HepG2 (cell line): ENCODE measurements around the gene EIF4ENIF1. TPM values are rescaled to one million over a fixed set of nuclear protein-coding genes. Genes with fewer than 3 reads are reported as not detected.

Source experiments
- ASH2L ChIP-seq: fragments of 300-600, 200-600 bp; sonication (generic); IDR thresholded peaks from 2 replicates; pipeline ENCODE4 v1.7.0; 2017; ENCODE audit warnings: low read depth, mild to moderate bottlenecking, moderate library complexity, mixed read lengths, low read length; ENCODE audit not compliant: insufficient read length
- RFXAP ChIP-seq: sonication (generic); formaldehyde crosslinking; IDR thresholded peaks from 2 replicates; pipeline ENCODE4 v1.4.0; 2020; ENCODE audit warnings: missing genetic modification reagents, borderline replicate concordance
- SCMH1 ChIP-seq: sonication (generic); formaldehyde crosslinking; IDR thresholded peaks from 2 replicates; pipeline ENCODE4 v1.9.0; 2021; ENCODE audit warnings: missing genetic modification reagents, mild to moderate bottlenecking, borderline replicate concordance
- SIX4 ChIP-seq: sonication (generic); formaldehyde crosslinking; IDR thresholded peaks from 2 replicates; pipeline ENCODE4 v1.4.0; 2020; ENCODE audit warnings: missing genetic modification reagents
- ZFP36L1 ChIP-seq: sonication (generic); formaldehyde crosslinking; IDR thresholded peaks from 2 replicates; pipeline ENCODE4 v1.8.0; 2022; ENCODE audit warnings: mild to moderate bottlenecking, missing genetic modification reagents, moderate library complexity
- polyA plus RNA-seq, 8 experiments: library from polyadenylated mRNA; depleted of rRNA in 3 of 8; stranded (reverse) in 7 of 8; unstranded in 1 of 8; fragments of >200 nt; fragmentation: Illumina TruSeq in 4 of 8; extraction: Trizol in 4 of 8; gene quantifications; 2 replicates each; pipeline versions ENCODE4 v1.2.1 to v1.2.3, GENCODE V29; 2011 to 2016; ENCODE audit warnings: low read depth in 4 of 8, missing spikeins in 1 of 8, mixed read lengths in 1 of 8; ENCODE audit not compliant: insufficient read depth in 1 of 8
- total RNA-seq, 5 experiments: library from RNA; depleted of rRNA; stranded (reverse); fragments of >200 nt; fragmentation: Illumina TruSeq; extraction: Trizol; gene quantifications; 2 replicates each; pipeline ENCODE4 v1.2.3, GENCODE V29; 2016; ENCODE audit warnings: low read depth in 1 of 5
- TF ChIP-seq, protein P1 (sequence below): sonication (generic); formaldehyde crosslinking; IDR thresholded peaks from 2 replicates; pipeline ENCODE4 v1.4.0; 2020; ENCODE audit warnings: missing genetic modification reagents, borderline replicate concordance
- TF ChIP-seq, protein P2 (sequence below): sonication (generic); formaldehyde crosslinking; IDR thresholded peaks from 2 replicates; pipeline ENCODE4 v1.5.0; 2020; ENCODE audit warnings: missing genetic modification reagents
- TF ChIP-seq, protein P3 (sequence below), 2 experiments: sonication (generic) in 1 of 2; formaldehyde crosslinking in 1 of 2; IDR thresholded peaks; 2 replicates each; pipeline versions ENCODE4 v1.6.1 to v1.9.0; 2014 to 2022; ENCODE audit warnings: antibody characterized with exemption in 1 of 2, borderline replicate concordance in 1 of 2, inconsistent platforms in 1 of 2, low read depth in 1 of 2, missing genetic modification reagents in 1 of 2
- TF ChIP-seq, protein P4 (sequence below): sonication (generic); formaldehyde crosslinking; IDR thresholded peaks from 2 replicates; pipeline ENCODE4 v1.4.0; 2020; ENCODE audit warnings: missing genetic modification reagents

EIF4ENIF1 gene
- total and polyA plus RNA-seq, 2 of the 13 experiments (the other 11 are each of a cell fraction or from before 2014, with no cell fraction given): 11.9 to 12.3 TPM

DNA sequence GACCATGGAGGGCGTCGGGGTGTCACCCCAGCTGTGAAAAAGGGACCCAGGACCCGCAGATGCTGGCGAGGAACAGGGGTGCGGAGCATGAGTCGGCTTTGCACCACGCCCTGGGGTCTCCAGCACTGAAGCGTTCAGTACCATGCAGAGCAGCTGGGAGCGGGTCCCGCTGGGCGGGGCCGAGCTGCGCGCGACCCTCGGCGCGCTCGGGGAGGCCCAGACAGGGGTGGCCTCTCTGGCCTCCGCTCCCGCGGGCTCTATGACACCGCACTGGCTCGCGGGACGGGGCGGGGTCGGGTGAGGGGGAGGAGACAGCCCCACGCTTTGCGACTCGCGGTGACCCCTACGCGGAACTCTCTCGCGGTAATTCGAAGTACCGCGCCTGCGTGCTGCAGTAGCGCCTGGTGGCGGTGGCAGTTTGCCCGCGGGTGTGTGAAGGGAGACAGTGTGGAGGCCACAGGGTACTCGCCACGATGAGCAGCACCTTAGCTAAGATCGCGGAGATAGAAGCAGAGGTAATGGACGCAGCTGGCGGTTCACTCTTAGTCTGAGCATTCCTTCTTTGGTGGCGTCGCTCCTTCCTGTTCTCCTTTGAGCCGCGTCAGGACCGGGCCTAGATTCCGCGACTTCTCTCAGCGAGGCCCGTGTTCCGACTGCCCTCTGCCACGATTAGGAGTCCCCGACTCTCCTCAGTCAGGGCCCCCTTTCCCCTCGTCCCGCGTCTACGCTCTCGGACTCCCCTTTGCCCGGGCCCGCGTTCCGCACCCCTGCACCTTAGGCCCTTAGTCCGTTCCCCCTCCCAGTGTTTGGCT lies 90.2 kb downstream of the EIF4ENIF1 start, which contains the start of gene DRG1 (continued):
- TF ChIP-seq SIX4 (CRISPR knock-in tag) (0 out of 2 replicates have a peak, but pooled peaks have one; percentile 9), SCMH1 (no peak), RFXAP (CRISPR knock-in tag) (peak; percentile 60), ZFP36L1 (CRISPR knock-in tag) (0 out of 2 replicates have a peak, but pooled peaks have one; percentile 1), ASH2L (peak; percentile 83)
- TF ChIP-seq, protein P1, sequence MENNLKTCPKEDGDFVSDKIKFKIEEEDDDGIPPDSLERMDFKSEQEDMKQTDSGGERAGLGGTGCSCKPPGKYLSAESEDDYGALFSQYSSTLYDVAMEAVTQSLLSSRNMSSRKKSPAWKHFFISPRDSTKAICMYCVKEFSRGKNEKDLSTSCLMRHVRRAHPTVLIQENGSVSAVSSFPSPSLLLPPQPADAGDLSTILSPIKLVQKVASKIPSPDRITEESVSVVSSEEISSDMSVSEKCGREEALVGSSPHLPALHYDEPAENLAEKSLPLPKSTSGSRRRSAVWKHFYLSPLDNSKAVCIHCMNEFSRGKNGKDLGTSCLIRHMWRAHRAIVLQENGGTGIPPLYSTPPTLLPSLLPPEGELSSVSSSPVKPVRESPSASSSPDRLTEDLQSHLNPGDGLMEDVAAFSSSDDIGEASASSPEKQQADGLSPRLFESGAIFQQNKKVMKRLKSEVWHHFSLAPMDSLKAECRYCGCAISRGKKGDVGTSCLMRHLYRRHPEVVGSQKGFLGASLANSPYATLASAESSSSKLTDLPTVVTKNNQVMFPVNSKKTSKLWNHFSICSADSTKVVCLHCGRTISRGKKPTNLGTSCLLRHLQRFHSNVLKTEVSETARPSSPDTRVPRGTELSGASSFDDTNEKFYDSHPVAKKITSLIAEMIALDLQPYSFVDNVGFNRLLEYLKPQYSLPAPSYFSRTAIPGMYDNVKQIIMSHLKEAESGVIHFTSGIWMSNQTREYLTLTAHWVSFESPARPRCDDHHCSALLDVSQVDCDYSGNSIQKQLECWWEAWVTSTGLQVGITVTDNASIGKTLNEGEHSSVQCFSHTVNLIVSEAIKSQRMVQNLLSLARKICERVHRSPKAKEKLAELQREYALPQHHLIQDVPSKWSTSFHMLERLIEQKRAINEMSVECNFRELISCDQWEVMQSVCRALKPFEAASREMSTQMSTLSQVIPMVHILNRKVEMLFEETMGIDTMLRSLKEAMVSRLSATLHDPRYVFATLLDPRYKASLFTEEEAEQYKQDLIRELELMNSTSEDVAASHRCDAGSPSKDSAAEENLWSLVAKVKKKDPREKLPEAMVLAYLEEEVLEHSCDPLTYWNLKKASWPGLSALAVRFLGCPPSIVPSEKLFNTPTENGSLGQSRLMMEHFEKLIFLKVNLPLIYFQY (CRISPR knock-in tag): no peak; the same call in 1 of the 2 replicates
- TF ChIP-seq, protein P2, sequence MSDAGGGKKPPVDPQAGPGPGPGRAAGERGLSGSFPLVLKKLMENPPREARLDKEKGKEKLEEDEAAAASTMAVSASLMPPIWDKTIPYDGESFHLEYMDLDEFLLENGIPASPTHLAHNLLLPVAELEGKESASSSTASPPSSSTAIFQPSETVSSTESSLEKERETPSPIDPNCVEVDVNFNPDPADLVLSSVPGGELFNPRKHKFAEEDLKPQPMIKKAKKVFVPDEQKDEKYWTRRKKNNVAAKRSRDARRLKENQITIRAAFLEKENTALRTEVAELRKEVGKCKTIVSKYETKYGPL: no peak
- TF ChIP-seq, protein P3, sequence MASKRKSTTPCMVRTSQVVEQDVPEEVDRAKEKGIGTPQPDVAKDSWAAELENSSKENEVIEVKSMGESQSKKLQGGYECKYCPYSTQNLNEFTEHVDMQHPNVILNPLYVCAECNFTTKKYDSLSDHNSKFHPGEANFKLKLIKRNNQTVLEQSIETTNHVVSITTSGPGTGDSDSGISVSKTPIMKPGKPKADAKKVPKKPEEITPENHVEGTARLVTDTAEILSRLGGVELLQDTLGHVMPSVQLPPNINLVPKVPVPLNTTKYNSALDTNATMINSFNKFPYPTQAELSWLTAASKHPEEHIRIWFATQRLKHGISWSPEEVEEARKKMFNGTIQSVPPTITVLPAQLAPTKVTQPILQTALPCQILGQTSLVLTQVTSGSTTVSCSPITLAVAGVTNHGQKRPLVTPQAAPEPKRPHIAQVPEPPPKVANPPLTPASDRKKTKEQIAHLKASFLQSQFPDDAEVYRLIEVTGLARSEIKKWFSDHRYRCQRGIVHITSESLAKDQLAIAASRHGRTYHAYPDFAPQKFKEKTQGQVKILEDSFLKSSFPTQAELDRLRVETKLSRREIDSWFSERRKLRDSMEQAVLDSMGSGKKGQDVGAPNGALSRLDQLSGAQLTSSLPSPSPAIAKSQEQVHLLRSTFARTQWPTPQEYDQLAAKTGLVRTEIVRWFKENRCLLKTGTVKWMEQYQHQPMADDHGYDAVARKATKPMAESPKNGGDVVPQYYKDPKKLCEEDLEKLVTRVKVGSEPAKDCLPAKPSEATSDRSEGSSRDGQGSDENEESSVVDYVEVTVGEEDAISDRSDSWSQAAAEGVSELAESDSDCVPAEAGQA (IDR thresholded peaks at IDR 0.05; ENCODE audit: low read depth): no peak
- TF ChIP-seq, protein P3 (CRISPR knock-in tag; IDR thresholded peaks at IDR 0.05; ENCODE audit: borderline replicate concordance): peak; percentile 82; the same call in 1 of the 2 replicates
- TF ChIP-seq, protein P4, sequence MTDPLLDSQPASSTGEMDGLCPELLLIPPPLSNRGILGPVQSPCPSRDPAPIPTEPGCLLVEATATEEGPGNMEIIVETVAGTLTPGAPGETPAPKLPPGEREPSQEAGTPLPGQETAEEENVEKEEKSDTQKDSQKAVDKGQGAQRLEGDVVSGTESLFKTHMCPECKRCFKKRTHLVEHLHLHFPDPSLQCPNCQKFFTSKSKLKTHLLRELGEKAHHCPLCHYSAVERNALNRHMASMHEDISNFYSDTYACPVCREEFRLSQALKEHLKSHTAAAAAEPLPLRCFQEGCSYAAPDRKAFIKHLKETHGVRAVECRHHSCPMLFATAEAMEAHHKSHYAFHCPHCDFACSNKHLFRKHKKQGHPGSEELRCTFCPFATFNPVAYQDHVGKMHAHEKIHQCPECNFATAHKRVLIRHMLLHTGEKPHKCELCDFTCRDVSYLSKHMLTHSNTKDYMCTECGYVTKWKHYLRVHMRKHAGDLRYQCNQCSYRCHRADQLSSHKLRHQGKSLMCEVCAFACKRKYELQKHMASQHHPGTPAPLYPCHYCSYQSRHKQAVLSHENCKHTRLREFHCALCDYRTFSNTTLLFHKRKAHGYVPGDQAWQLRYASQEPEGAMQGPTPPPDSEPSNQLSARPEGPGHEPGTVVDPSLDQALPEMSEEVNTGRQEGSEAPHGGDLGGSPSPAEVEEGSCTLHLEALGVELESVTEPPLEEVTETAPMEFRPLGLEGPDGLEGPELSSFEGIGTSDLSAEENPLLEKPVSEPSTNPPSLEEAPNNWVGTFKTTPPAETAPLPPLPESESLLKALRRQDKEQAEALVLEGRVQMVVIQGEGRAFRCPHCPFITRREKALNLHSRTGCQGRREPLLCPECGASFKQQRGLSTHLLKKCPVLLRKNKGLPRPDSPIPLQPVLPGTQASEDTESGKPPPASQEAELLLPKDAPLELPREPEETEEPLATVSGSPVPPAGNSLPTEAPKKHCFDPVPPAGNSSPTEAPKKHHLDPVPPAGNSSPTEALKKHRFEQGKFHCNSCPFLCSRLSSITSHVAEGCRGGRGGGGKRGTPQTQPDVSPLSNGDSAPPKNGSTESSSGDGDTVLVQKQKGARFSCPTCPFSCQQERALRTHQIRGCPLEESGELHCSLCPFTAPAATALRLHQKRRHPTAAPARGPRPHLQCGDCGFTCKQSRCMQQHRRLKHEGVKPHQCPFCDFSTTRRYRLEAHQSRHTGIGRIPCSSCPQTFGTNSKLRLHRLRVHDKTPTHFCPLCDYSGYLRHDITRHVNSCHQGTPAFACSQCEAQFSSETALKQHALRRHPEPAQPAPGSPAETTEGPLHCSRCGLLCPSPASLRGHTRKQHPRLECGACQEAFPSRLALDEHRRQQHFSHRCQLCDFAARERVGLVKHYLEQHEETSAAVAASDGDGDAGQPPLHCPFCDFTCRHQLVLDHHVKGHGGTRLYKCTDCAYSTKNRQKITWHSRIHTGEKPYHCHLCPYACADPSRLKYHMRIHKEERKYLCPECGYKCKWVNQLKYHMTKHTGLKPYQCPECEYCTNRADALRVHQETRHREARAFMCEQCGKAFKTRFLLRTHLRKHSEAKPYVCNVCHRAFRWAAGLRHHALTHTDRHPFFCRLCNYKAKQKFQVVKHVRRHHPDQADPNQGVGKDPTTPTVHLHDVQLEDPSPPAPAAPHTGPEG (CRISPR knock-in tag): 0 out of 2 replicates have a peak, but pooled peaks have one; percentile 46
